ENCODE results near the gene MYOM1.

DNA sequence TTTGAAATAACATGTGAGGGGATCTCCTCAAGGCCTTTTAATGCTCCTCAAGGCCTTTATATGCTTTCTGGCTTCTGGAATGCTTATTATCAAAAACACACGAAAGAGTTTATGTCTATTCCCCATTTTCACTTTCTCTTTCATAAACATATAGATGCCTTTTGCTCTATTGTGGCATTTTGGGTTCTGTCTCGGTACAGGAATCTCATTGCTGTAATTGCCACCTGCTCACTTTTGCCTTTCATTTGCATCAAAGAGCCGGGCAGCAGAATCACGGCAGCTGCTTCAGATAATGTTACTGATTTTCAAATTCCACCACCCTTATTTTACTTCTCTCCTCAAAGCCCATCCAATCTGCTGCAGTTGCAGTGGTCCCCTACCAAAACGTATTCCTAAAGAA is 152.0 kb downstream of the MYOM1 start:
- no peak for TF ChIP-seq POLR2AphosphoS5 (IDR thresholded peaks at IDR 0.05; ENCODE audit: borderline replicate concordance, low read depth, low read length)
- TF ChIP-seq EZH2 (IDR thresholded peaks at IDR 0.05): no peak

Measured in SK-N-MC (cell line).